OCI-LY3 (cell line): ENCODE measurements around the gene PDX1.

Source experiments
- CTCF ChIP-seq: fragments of 200-600, 300-600 bp; sonication (generic); IDR thresholded peaks from 2 replicates; pipeline ENCODE4 v1.5.1; 2014; ENCODE audit warnings: antibody characterized with exemption, low read length, low read depth
- EZH2phosphoT487 ChIP-seq: fragments of 200-600 bp; shearing (Covaris generic); IDR thresholded peaks from 2 replicates; pipeline ENCODE4 v1.6.1; 2018; ENCODE audit warnings: antibody characterized with exemption, mixed run types, low read depth

- TF ChIP-seq CTCF, result no peak
- no peak for TF ChIP-seq EZH2phosphoT487
These were observed 40.2 kb downstream of the PDX1 start for GRCh38 chr13:27959976-27960361.
